HG02798 (cell line): Measurements from ENCODE around the gene FMOD.
A peak's percentile ranks its signal among the peaks of the same experiment; 100 is the strongest.

ENCODE experiments used
- ATAC-seq: cut with Tn5 transposase; IDR thresholded peaks from one replicate; pipeline ENCODE4 v1.9.1; 2021; ENCODE audit warnings: mild to moderate bottlenecking; ENCODE audit not compliant: unreplicated experiment, poor library complexity

Gene FMOD

GRCh38 chr1:203351037-203351625 is at the start of gene FMOD:
Gene FMOD, minus strand, starts transcription at chr1:203351122. Its CDS starts 2,852 bp downstream, at chr1:203348270.
- ATAC-seq = no peak

DNA sequence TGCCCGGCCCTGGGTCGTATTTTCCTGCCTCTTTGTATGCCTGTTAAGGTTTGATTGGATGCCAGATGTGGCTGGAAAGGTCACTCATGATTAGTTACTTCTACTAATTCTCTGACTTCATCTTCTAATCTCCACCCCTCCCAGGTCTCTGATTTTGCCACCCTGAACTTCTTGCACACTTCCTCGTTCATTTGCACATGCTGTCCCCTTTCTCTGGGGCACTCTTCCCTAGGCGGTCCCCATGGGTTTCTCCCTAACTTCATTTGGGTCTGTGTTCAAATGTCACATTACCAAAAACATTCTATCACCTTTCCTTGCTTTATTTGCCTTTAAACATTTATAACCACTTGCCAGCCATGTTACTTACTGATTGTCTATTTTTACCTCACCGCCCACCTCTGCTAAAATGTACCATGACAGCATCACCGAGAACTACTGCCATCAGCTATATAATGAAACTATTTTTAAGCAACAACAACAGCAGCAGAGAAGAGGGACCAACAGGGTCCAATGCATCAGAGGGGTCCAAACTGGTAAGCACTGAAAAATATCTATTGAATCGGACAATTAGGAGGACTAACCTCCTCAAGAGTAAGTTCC is 45.8 kb upstream of the FMOD start:
- no peak for ATAC-seq

GRCh38 chr1:203395751-203396150 is 44.8 kb upstream of the FMOD start:
- no peak for ATAC-seq

DNA sequence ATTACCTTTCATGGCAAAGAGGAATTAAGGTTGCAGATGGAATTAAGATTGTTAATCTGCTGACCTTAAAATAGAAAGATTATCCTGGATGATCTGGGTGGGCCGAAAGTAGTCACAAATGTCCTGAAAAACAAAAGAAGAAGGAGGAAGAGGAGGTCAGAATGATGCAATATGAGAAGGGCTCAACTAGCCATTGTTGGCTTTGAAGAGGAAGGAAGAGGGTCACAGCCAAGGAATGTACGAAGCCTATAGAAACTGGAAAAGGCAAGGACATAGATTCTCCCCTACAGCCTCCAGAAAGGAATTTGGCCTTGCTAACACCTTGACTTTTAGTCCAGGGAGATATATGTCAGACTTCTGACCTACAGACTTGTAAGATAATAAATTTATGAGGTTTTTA is 39.4 kb upstream of the FMOD start:
- no peak for ATAC-seq

DNA sequence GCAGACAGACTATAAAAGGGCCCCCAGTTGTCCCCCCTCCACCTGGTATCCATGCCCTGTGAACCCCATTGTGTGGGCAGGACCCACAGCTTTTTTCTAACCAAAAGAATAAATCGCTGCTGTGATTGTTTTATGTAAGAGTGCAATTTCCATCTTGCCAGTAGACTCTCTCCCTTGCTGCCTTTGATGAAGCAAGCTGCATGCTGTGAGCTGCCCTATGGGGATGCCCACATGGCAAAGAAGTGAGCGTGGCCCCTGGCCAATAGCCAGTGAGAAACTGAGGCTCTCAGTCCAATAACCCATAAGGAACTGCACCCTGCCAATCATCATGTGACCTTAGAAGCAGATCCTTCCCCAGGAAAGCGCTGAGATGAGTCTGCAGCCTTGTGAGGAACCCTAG is 37.8 kb upstream of the FMOD start:
- ATAC-seq = no peak

- no peak for ATAC-seq
Observed at GRCh38 chr1:203382026-203382425, 31.1 kb upstream of the FMOD start.

DNA sequence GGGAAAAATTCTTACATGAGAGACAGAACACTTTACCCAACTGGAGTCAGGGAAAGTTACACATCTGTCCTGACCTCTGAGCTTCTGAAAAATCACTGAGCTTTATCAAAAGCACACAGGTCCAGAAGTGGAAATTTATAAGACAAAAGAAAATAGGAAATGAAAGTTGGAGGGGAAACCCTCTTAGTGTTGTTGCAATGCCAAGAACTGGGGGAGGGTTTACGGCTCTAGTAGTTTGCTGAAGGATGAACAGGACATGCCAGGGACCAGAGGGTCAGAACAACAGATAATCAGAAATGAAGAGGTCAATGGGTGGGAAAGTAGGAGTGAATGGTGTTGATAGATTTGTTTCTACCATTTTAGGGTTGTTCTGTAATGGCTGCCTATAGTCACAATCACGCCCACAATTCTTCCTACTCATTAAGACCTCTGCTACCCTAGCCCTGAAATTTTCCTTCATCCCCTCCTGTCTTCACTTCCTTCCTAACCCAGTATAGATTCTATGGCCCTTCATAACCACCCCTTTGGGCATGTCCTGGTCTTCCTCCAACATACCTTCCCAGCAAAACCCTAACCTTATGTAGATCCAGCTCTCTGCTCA is 30.3 kb upstream of the FMOD start:
- peak; percentile 65 for ATAC-seq

GRCh38 chr1:203380420-203381150 is 29.7 kb upstream of the FMOD start:
- ATAC-seq = peak; percentile 54

DNA sequence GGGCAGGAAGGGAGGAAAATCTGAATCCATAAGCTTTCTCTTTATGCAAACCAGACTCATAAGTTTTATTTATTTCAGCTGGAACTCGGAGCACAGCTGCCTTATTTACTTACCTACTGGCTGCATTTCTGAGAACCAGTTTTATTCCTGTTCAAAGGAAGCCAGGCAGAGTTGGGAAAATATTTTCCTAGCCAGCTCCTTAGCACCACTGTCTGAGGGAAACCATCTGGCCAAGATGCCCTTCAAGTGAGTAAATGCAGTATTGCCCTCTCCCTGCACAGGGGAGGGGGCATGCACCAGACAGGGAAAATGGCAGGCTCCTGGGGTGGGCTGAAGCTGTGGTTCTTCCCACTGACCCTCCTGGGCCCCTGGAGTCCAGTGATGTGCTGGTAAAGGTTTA is 28.9 kb upstream of the FMOD start:
- ATAC-seq = no peak

GRCh38 chr1:203378556-203379245 is 27.8 kb upstream of the FMOD start:
- no peak for ATAC-seq

DNA sequence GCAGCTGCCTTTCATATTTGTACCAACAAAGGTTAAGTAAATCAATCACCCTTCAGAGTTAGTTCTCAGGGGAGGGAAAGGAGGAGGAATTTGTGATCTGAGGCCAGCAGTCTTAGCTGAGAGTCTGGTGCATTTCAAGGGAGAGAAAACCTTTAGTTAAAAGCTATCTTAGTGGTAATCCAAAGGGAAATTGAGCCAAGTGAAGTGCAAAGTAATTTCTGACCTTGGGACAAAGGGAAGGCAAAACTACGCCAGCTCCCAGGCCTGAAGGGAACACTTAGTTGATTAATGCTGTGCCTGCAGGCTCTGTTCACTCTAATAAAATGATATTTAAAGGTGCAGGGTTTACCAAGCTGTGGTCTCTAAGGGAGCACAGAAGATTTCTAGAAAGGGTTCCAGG is 23.1 kb upstream of the FMOD start:
- ATAC-seq = no peak

DNA sequence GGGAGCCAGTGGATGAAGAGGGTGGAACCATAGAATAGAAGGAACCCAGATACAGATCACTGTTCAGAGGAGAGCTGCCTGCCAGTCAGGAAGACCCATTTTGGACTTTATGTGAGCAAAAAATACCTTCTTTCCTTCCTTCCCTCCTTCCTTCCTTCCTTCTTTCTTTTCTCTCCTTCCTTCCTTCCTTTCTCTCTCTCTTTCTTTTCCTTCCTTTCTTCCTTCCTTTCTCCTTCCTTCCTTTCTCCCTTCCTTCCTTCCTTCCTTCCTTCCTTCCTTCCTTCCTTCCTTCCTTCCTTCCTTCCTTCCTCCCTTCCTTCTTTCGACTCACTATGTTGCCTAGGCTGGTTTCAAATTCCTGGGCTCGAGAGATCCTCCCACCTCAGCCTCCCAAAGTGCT is 22.1 kb upstream of the FMOD start:
- ATAC-seq = no peak

- ATAC-seq = no peak
Observed at GRCh38 chr1:203371288-203371687, 20.4 kb upstream of the FMOD start.

GRCh38 chr1:203369666-203370065 is 18.7 kb upstream of the FMOD start:
- no peak for ATAC-seq

DNA sequence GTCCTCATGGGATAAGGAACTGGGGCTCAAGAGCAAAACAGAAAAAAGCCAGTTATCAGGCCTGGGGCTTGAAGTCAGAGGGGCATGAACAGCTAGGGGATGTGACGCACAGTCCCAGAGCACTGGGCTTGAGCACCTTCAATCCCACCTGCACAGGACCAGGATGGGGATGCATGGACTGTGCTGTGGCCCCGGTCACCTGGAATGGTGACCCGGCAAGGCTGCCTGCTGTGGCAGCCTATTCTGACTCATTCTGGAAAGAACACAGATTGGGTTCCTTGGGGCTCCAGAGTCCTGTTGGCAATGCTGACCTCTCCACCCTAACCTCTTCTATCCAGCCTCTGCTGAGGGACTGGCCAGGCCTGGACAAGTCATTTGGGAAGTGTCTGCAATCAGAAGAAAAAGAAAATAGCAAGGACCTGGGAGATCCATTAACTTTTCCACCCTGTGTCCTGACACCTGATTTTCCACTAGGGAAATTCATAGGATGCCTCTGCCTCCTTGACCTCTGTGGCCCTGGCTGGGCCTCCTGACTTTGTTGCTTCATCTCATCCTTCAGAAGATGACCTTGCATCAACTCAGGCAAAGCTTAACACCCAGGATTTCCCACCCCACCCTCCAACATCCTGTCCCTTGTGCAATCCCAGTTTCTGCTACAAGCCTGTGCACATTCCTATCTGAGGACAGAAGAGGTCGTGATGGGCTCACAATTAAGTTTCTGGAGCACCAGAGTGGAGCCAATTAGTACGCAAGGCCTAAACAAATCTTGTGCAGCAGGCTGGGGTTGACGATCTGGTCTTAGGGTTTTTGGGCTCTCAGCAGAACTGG is 17.9 kb upstream of the FMOD start:
- no peak for ATAC-seq

DNA sequence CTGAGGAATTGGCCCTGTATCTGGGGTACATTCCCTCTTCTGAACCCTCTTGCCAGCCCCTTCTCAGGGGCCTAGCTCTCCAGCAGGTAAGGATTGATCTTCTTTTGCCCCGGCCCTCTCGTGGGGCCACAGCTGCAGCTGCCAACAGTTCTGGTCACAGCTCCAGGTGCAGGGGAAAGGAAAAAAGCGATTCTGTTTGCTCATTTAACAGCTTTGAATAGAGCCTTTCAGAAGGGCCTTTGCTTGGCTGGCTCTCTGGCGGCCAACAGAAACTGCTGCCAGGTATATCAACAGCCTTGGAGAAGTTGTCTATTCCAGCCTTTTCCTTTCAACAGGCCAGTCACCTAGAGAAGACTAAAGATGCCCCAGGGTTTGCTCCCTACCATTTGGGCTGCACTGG is 16.1 kb upstream of the FMOD start:
- no peak for ATAC-seq

DNA sequence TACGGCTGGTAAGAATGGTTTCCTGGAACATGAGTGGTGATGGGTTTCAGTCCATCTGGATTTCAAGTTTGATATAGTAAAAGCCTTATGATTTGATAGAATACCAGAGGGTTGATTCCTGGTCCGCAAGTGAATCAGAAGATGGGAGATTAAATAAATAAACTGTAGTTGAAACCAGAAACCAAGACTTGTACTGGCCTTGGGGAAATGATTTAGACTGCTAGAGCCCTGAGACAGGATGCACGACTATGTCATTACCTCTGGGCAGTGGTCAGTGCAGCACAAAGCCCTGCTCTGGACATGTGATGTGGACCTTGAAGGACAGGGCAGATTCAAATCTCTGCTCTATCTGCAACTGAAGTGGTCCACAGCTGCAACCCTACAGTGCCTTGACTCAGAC is 15.6 kb upstream of the FMOD start:
- no peak for ATAC-seq

- ATAC-seq = no peak
Observed at GRCh38 chr1:203364806-203365205, 13.9 kb upstream of the FMOD start.

DNA sequence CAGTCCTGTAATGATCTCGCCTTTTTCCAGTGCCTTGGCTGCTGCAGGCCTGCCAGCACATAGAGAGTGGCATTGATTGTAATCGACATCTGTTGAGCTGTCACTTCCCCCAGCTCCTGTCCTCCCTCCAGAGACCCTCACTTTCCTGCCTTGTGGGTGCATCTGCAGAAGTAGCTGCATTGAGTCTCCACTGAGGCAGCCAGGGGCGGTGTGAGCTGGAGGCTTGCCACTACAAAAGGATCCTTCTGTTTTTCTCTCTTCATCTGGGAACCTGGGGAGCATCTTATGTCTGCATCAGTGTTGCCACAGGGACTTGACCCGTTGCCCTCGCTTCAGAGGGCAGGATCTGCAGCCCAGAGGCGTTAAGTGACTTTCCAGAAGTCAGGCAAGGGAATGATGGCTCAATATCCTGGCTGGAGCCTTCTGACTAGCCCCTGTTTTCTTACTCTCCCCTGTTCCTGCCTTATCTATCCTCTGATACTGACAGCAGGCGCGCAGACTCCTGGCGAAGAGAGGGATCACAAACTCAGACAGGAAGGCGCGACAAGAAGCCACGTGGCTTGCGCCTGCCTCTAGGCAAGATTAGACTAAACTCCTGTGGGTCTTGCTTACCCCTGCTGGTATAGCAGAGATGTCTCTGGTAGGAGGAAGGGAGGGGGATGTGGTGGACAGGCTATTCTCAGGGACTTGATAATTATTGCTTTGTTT is 13.3 kb upstream of the FMOD start:
- ATAC-seq = no peak

DNA sequence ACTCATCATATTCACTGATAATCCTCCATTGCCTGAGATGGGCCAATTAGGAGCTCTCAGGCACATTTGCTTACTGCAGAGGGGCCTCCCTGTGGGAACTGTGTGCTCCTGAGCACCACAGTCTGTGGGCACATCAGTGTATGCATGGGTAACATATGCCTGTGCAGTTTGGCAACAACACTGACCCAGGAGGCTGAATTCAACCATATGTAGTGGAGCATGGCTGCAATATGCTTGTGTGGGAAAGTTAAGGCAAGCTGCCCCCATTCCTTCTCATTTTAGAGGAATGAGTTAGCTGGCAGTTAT is 11.8 kb upstream of the FMOD start:
- ATAC-seq = no peak
